Stimulated activated CD8-positive, alpha-beta memory T cell treated with anti-CD3 and anti-CD28 coated beads, Interleukin-15, amount 100 ng/mL, for 4 hours (primary cell): ENCODE data around the gene TANC1.
A peak's percentile ranks its signal among the peaks of the same experiment; 100 is the strongest.

ENCODE experiments used
- DNase-seq, 2 donors: peaks; one replicate each; pipeline ENCODE4 v3.0.0-alpha.2; 2020; ENCODE audit warnings: low read depth in 2 of 2

The TANC1 gene

GRCh38 chr2:158968396-158969161, at the start of gene TANC1:
Gene TANC1, plus strand, starts transcription at chr2:158968640. Its CDS starts 97,271 bp downstream, at chr2:159065911.
- peak in 1 of 2 donors; percentile 10 for DNase-seq

- DNase-seq, result no peak
Measured at GRCh38 chr2:158921599-158922408, 46.6 kb upstream of the TANC1 start.

- DNase-seq, result no peak
Measured at GRCh38 chr2:158922601-158923000, 45.8 kb upstream of the TANC1 start.

GRCh38 chr2:158923180-158923594, 45.3 kb upstream of the TANC1 start:
- DNase-seq, result no peak

- no peak for DNase-seq
Measured at GRCh38 chr2:158923641-158924040, 44.8 kb upstream of the TANC1 start.

GRCh38 chr2:158926478-158926948, 41.9 kb upstream of the TANC1 start:
- no peak for DNase-seq

- no peak for DNase-seq
Measured at GRCh38 chr2:158928515-158928914, 39.9 kb upstream of the TANC1 start.

GRCh38 chr2:158928965-158929364, 39.5 kb upstream of the TANC1 start:
- no peak for DNase-seq

- no peak for DNase-seq
Measured at GRCh38 chr2:158931572-158931971, 36.9 kb upstream of the TANC1 start.

GRCh38 chr2:158932131-158932645, 36.3 kb upstream of the TANC1 start:
- no peak for DNase-seq

- no peak for DNase-seq
Measured at GRCh38 chr2:158934170-158934569, 34.3 kb upstream of the TANC1 start.

- no peak for DNase-seq
Measured at GRCh38 chr2:158935617-158936016, 32.8 kb upstream of the TANC1 start.

- DNase-seq, result no peak
Measured at GRCh38 chr2:158936978-158937377, 31.5 kb upstream of the TANC1 start.

- no peak for DNase-seq
Measured at GRCh38 chr2:158940356-158940755, 28.1 kb upstream of the TANC1 start.

GRCh38 chr2:158943973-158944372, 24.5 kb upstream of the TANC1 start:
- DNase-seq, result no peak

GRCh38 chr2:158948964-158949699, 19.3 kb upstream of the TANC1 start:
- no peak for DNase-seq

GRCh38 chr2:158953454-158953853, 15.0 kb upstream of the TANC1 start:
- DNase-seq, result no peak

- no peak for DNase-seq
Measured at GRCh38 chr2:158953926-158954763, 14.3 kb upstream of the TANC1 start.

GRCh38 chr2:158955842-158956365, 12.5 kb upstream of the TANC1 start:
- DNase-seq, result no peak

- no peak for DNase-seq
Measured at GRCh38 chr2:158958365-158958764, 10.1 kb upstream of the TANC1 start.

- no peak for DNase-seq
Measured at GRCh38 chr2:158960193-158960592, 8.2 kb upstream of the TANC1 start.
